NT2/D1 (cell line): Measurements from ENCODE around the gene TENM4.

Experiments
- SUZ12 ChIP-seq: IDR thresholded peaks from 2 replicates; pipeline ENCODE4 v1.6.1; 2011; ENCODE audit not compliant: insufficient read length, insufficient read depth; ENCODE audit errors: extremely low read depth
- ZNF274 ChIP-seq: IDR thresholded peaks from 2 replicates; pipeline ENCODE4 v1.6.1; 2011; ENCODE audit warnings: mild to moderate bottlenecking, low read depth, low read length

DNA sequence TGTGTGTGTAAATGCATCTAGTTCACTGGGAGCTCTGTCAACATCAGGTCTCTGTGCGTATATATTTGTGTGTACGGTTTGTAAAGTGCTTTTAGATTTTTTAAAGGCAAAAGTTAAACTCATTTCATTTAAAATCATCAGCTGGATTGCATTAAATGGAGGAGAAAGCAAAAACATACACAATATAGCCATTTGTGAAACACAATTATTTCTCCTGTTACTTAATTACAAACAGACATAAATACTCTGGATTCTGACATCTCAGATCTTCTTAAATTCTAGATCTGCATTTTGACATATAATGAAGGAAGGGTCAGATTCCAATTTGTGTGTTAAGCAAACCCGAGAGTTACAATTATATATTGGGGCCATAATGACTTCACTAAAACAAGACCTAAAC is 590.8 kb downstream of the TENM4 start:
- no peak for TF ChIP-seq SUZ12
- TF ChIP-seq ZNF274 = no peak
